SIG-M5 (cell line): ENCODE data around the gene NEK1.

Experiments used
- DNase-seq: peaks from one replicate; lab custom pipeline; 2025; lab: John Stamatoyannopoulos, UW

Gene NEK1

DNA sequence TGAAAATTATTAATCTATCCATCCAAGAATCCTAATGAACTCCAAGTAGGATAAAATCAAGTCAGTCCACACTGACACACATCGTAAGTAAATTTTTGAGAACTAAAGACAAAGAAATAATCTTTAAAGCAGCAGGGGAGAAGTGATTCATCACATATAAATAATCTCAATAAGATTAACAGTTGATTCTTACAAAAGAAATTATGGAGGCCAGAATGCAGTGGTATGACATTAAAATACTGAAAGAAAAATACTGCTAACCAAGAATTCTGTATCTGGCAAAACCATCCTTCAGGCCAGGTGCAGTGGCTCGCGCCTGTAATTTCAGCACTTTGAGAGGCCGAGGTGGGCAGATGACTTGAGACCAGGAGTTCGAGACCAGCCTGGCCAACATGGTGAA, 245.6 kb downstream of the NEK1 start:
- DNase-seq = no peak

- no peak for DNase-seq
Observed at GRCh38 chr4:169362607-169363006, 249.8 kb downstream of the NEK1 start.

DNA sequence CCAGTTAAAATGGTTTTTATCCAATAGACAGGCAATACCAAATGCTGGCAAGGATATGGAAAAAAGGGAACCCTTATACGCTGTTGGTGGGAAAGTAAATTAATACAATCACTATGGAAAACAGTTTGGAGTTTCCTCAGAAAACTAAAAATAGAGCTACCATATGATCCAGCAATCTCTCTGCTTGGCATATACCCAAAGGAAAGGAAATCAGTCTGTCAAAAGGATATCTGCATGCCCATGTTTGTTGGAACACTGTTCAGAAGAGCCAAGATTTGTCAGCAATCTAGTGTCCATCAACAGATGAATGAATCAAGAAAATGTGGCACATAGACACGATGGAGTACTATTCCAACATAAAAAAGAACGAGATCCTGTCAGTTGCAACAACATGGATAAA, 250.6 kb downstream of the NEK1 start:
- DNase-seq = no peak

DNA sequence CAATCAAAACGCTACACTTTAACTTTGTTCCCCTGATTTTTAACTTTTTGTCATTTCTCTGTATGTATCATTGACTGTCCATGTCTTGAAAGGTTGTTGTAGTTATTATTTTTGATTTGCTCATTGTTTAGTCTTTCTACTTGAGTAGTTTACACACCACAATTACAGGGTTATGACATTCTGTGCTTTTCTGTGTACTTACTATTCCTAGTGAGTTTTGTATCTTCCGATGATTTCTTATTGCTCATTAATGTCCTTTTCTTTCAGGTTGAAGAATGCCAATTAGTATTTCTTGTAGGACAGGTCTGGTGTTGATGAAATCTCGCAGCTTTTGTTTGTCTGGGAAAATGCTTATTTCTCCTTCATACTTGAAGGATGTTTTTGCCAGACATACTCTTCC, 252.4 kb downstream of the NEK1 start:
- no peak for DNase-seq

- DNase-seq = no peak
Observed at GRCh38 chr4:169352360-169352759, 260.0 kb downstream of the NEK1 start.

DNA sequence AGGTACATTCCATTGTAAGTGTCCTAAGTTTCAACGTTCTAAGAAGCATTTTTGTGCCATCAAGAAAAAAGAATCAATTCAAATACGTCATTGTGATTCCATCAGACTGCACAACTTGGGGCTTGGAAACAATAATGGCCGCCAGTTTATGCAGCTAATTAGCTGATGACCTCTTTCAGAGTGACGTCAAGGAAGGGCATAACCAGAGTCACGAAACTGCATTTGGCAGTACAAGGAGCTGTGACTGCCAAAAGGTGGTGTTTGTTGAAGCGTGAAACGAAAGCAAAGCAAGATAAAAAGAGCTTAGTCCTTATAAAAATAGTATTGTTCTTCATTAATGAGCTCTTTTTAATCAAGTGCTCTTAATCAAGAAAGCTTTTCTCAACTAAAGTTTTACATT, 260.5 kb downstream of the NEK1 start:
- DNase-seq = no peak

- no peak for DNase-seq
Observed at GRCh38 chr4:169348541-169348940, 263.8 kb downstream of the NEK1 start.

DNA sequence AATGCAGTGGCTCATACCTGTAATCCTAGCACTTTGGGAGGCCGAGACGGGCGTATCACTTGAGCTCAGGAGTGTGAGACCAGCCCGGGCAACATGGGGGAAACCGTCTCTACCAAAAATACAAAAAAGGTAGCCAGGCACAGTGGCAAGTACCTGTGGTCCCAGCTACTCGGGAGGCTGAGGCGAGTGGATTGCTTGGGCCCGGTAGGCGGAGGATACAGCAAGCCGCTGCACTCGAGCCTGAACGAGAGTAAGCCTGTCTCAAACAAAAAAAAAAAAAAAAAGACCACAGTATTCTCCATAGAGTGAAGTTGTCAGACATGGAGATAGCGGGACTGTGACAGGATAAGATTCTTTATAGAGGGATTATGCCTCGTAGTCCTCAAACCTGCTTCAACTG, 265.5 kb downstream of the NEK1 start:
- DNase-seq = no peak

DNA sequence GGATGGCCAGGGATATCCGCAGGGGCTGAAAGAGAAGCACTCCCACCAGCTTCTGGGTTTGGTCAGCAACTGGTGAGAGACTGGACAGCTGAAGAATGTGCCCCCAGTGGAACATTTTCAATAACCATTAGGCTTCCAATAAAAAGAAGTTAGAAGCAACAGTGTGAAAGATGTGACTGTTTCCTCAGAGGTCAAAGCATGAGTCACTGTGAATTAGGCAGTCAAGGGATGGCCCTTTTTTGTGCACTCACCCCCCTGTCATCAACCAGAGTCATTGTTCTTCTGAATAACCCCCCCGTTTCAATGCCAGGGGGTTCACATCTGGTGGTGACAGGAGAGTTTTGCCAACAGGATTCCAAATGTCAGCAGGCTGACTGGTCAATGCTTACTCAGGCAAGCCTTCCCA, 267.1 kb downstream of the NEK1 start:
- DNase-seq = no peak
